Measurements from ENCODE around the gene PLXDC2.

DNA sequence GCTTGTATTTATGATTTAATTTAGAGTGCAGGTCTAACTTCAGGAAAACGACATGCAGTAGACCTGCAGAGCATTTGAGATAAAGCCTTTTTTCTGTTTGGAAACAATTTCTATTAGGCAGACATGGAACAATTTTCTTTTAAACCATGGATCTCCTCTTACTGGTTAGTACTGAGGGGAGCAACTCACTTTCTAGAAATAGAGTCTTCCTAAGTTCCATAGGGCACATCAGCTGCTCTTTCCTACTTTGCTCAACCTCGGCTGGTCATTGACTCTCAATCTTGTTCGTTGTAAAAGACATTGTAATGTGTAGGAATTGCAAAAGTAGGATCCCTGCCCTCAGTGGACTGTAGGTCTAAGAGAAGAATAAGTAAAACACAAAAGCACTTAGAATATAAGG is 58.0 kb downstream of the PLXDC2 start:
- TF ChIP-seq CTCF (IDR thresholded peaks at IDR 0.05) (no peak), EZH2 (IDR thresholded peaks at IDR 0.05; ENCODE audit: borderline replicate concordance, insufficient read depth, low read depth, low read length, poor library complexity, severe bottlenecking) (no peak)

All from B cell (primary cell).